GM18511 (cell line): ENCODE data around the gene GYPC.
"Not testable (repeated sequence)": the region's sequence is repeated elsewhere in the genome, so short reads cannot be mapped to it uniquely, and the experiment has no call there.

Experiments used
- ATAC-seq: cut with Tn5 transposase; IDR thresholded peaks from one replicate; pipeline ENCODE4 v1.9.1; 2021; ENCODE audit warnings: mild to moderate bottlenecking, moderate library complexity; ENCODE audit not compliant: unreplicated experiment

The GYPC gene

DNA sequence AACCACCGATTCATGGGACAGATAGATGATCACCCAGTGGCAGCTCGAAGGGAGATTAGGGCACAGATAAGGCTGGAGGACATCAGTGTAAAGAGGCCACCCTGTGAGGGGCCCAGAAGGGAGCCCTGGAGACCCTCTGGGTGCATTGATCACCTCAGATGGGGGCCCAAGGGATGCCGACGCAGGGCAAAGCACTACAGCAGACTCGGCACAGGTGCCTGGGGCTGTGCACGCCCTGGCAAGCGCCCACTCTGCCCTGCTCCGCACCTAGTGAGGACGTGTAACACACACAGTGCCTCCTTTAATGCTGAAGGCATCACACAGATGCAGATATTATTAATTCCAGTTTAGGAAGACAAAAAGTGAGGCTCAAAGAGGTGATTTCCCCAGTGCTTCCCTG lies 9.5 kb downstream of the GYPC start:
- no peak for ATAC-seq

DNA sequence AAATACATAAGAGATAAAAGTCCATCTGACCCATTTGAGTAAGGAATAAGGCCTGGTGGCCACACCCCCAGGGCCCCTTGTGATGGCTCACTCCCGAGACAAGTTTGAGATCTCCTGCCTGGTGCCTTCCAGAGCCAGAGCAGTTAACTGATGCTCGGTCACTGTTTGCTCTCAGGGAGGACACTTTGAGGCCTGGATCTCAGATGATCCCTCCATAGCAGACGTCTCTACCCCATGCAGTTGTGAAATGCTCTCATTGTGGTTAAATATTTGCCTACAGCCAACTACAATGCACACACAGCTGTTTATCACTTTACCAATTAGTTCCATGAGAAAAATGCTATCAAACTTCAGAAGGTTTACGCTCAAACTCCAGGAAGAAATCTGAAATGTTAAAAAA lies 12.3 kb downstream of the GYPC start:
- no peak for ATAC-seq

DNA sequence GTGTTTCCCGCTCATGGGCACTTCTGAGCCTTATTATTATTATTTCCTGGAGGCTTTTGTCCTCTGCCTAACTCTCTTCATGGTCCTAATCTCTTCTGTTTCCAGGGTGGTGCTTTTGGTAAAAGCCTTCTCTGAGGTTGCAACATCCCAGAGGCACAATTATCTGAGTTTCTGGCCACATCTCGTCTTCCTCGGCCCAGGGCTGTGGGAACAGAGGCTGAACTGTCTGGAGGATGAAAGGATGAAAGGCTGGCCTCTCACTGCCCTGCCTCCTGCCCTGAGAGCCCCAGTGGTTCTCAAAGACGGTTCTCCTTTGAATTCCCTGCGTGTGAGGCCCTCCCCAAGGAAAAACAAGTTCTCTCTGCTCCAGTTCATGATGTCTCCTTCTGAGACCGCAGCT lies 13.8 kb downstream of the GYPC start:
- no peak for ATAC-seq

DNA sequence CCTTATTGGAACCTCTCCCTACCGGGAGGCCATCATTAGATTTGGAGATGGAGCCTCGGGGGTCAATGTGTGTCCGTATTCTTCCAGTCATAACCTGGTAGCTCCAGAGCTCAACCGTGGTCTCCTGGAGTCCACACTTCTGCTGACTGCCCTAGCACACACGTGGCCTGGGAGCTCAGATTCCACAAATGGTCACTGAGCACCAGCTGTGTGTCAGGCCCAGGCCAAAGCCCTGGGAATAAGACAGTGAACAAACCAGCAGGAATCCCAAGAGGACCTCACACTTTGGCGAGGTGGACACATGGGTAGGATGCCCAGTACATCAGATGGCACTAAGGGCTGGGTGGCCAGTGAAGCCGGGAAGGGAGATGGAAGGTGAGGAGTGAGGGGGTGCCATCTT lies 15.5 kb downstream of the GYPC start:
- no peak for ATAC-seq

DNA sequence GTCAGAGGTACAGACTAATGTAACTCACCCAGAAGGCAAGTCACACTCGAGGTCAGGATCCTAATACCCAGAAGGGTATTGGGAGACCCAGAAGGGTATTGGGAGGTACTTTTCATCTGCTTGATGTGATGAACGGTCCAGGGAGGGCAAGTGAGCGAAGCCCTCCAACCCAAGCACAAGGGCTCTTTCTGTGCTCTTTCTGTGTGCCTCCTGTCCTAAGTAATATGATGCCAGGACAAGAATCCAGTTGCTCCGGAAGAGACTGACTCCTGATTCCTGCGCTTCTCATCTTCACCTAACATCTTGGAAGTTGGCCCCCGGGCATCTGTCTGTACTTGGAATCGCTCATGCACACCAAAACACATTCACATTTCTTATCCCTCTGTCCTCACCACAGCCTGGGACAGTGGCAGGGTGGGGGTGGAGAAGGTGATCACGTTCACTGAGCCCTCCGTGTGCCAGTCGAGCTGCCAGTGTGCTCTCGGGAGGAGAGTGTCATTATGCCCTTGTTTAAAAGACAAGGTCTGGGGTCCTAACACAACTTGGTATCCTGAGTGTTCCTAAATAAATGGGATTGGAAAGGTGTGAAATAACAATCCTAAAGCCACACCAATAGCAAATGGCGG lies 17.1 kb downstream of the GYPC start:
- ATAC-seq, result no peak

DNA sequence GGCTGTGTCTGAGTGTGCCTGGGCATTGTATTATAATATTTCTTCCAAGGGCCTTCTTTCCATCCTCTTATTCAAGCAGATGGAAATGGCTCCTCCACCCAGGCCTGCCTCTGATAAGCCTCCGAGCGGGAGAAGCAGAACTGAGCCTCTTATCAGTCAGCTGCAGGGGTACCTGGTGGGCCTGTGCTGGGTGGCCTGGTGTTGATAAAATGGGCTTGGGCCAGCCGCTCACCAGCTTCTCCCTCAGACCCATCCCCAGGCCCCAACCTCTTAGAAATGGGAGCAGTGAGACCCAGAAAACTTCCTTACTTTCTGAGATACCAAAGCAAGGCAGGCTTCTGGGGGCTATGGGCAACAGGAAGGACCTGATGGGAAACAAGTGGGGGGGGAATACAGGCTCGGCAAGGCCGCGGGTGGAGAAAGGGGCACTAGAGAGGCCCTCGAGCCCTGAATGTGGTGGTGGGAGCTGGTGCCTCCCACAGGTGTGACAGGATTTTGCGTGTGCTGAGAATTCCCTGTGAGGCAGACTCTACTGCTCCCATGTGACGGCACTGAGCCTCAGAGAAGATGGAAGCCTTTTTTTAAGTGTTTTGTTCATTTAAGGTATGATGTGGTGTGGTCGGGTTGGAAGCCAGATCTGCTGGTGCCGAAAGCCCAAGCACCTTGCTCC lies 18.3 kb downstream of the GYPC start:
- ATAC-seq, result no peak

DNA sequence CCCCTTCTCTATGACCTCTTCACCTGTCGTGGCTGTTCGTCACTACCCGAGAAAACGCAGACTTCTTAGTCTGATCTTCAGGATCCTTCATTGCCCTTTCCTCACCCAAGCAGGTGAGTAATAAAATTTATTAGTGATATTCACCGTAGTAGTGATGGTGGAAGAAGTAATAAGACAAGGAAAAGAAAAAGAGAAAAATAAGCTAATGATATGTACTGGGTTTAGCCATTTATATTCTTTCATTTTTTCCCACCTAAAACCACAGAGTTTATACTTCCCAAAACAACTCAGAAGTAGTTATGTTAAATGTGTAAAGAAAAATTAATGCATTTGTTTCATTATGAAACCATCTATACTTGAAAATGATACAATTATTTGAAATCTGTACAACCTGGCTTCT lies 19.7 kb downstream of the GYPC start:
- ATAC-seq, result no peak

DNA sequence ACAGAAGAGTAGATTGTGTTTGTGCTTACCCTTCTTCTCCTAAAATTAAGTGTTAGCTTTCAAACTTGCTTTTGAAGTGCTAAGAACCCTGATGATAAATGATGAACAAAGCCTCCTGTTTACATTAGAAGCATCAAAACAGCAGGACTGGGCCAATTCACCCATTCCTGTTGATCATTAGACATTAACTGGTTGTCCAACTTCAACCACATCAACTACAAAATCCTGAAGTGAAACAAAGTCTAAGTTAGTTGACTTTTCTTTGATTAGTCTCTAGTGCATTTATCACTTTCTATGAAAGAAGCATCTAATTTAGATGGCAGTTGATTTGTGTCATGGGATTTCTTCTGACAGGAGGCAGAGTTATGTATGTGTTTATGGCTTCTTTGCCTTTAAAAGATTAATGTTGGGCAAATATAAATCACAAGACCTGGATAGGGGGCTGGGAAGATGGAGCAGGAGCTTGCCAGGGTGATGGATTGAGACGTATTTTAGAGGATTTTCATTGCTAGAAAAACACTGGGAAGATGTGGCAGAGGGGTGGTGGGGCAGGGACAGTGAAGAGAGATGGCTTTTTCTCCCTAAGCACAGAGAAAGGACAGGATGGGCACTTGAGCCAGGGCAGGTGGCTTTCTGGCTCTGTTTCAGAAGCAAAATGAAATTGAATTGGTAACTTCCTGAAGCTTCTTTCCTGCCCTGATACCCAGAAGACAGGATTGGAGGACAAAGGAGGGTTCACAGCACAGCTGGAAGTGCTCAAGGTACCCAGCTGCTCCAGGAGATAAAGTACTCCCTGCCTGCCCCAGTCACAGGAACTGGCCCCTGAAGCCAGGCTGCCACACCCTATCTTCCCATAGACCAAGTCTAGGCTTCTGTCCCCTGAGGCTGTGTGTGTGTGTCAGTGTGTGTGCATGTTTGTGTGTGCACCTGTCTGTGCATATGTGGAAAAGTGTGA lies 20.5 kb downstream of the GYPC start:
- ATAC-seq, result no peak

DNA sequence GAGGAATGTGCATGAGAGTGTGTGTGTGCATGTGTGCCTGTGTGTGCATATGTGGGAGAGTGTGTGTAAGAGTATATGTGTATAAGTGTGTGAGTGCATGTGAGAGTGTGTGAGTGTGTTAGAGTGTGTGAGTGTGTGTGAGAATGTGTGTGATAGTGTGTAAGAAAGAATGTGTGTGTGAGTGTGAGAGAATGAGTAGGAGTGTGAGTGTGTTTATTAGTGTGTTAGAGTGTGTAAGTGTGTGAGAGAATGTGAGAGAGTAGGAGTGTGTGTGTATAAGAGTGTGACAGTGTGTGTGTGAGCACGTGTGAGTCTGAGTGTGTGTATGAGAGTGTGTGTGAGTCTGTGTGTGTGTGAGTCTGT lies 21.2 kb downstream of the GYPC start:
- ATAC-seq, result no peak

DNA sequence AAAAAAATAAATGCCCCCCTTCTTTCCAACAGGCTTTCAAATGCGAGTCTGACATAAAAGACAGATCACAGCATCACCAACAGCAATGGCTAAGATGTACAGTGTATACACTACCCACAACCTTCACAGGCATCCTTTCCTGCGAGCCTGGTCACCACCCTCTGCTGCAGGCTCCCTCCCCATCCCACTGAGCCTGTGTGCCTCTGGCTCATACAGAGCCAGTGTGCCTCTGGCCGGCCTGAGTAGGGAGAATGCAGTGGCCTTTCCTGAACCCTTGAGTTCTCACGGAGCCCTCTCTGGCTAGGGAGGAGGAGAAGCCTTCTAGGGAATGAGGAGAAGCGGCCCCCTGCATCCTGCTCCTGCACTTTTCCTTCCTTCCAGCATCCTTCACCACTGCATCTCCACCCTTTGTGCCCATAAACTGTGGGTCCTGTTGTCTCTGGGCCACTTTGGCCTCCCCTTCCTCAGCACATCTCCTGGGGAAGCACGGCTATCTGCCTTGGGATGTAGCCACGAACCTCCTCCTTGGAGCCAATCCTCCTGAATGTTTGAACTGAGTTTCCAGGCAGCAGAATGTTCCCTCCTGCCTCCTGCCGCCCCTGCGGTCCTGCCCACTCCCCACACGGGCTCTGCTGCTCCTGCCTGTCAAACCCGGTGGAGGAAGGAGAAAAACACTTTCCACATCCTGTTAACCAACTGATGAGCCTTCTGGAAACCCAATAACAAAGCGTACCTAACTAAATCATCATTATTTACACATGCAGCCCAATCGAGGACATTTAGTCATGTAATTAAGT lies 22.5 kb downstream of the GYPC start:
- ATAC-seq, result no peak

DNA sequence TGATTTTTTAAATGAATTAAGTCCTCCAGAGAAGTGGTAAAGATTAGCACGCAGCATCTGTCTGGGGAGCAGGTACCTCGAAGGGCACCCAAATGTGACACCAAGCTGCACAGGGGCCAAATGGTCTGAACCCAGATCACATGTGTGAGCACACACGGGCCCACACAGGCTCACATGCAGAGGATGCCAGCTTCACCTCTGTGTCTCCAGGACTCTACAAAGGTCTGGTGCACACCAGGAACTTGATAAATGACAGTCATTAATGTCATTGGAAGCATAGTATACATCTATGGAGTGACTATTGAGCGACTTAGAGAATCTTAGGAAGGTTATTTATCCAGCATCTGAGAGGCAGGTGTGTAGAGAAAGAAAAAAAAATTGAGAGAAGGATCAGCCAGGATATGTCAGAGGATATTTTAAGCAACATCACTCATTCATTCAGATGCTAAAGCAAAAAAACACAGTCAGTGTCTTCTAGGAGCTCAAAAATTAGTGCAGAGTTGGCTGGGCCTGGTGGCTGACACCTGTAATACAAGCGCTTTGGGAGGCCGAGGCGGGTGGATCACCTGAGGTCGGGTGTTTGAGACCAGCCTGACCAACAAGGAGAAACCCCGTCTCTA lies 23.2 kb downstream of the GYPC start:
- ATAC-seq, result no peak

DNA sequence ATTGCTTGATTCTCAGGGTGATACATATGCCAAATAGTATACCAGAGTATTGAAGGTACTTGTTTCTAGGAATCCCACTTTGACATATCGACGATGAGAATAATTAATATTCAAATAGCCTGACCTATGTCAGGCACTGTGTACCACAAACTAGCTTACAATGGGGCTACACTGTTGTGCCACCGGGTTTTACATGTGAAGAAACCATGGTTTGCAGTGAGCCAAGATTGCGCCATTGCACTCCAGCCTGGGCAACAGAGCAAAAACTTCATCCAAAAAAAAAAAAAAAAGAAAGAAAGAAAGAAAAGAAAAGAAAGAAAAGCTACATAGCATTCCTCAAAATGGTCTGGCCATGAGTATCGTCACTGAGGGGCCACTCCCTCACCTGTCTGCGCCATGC lies 25.5 kb downstream of the GYPC start:
- no peak for ATAC-seq

DNA sequence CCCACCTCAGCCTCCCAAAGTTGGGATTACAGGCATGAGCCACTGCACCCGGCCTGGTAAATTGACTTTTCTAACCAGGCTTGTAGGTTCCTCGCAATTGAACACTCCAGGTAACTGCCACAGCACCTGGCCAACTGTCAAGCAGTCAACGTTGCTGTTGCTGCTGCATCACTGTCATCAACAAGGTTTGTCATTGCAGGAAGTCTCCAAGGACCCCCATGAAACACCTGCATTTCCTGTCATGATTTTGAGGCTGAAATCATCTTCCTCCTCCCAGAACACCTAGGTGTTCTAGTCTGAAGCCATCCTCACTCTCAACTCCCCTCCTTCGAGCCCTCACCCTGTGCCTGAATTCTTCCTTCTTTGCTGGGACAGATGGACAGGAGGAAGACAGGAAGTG lies 29.7 kb downstream of the GYPC start:
- no peak for ATAC-seq

DNA sequence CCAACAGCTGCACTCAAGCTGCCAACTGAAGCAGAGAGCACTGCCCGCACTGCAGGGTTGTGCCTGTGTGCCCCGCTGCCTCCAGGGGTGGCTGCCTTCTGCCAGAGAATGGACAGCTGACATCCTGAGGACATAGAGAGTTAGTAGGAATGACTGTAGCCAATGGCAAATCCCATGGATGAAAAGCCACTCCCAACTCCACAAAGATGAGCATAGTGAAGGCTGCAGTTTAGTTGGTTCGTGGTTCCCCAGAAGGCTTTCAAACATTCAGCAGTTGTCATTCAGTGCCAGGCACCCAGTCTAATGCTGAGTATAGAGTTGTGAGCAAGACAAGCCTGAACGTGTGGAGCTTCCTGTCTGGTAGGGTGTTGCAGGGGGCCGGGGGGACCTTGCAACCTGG lies 30.3 kb downstream of the GYPC start:
- no peak for ATAC-seq

DNA sequence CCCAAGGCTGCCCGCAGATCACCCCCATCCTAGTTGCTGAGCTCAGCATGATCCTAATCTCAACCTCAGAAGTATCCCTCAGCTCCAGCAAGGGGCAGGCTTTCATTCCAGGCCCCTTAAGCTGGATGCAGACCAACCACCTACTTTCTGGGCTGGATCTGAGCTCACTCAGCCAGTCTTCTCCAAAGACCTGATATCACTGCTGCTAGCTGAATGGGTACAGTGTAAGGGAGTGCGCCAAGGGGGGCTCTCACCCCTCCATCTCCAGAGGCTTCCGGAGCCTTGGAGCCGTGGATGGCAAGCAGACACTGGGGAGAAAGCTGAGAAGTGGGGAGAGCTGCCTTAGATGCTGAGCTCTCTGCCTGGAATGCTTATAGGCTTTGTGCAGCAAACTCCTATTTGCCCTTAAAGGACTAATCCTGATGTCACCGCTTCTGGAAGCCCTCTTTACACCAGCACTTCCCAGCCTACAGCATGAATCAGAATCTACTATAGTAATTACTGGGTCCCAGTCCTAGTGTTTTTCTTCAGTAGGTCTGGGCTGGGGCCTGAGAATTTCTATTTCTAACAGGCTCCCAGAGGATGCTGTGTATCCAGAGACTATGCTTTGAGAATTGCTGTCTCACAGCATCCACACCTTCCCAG lies 31.0 kb downstream of the GYPC start:
- ATAC-seq, result no peak

DNA sequence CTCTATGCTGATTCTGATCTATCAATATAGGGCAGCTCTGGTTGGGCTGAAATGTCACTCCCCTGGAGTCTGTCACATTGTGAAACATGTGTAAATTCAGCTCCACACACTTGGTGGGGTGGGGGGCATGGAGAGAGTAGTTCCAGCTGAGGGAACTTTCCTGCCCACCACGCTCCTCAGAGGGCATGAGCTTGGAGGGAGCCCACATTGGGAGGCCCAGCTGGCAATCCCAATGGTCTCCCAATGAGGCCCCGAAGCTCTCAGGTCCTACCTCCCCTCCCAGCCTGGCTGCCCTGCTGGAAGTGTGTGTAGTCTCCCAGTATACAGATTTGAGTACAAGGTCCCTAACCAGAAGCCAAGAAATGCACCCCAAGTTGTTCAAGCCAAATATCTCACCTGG lies 31.5 kb downstream of the GYPC start:
- no peak for ATAC-seq

DNA sequence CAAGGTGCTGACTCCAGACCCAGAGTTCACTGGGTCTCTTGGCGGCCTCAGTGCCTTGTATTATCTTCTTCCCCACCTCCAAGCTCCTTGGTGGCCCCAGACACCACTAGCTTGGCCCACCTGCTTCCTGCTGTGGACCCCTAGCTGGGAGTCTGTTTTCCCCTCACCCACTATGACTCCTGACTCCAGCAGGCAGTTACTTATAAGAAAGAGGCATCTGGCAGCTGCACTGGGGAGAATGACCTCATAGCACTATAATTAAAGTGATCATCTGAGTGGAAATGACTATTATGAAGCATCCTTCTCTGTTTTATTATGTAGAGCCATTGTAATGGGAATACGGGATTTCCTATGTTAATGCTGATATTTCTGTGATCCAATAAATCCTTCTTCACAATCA lies 32.6 kb downstream of the GYPC start:
- ATAC-seq, result not testable (repeated sequence)

DNA sequence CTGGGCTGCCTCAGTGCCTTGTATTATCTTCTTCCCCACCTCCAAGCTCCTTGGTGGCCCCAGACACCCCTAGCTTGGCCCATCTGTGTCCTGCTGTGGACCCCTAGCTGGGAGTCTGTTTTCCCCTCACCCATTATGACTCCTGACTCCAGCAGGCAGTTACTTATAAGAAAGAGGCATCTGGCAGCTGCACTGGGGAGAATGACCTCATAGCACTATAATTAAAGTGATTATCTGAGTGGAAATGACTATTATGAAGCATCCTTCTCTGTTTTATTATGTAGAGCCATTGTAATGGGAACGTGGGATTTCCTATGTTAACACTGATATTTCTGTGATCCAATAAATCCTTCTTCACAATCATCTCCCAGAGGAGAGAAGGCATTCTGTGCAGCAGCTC lies 36.3 kb downstream of the GYPC start:
- not testable (repeated sequence) for ATAC-seq

DNA sequence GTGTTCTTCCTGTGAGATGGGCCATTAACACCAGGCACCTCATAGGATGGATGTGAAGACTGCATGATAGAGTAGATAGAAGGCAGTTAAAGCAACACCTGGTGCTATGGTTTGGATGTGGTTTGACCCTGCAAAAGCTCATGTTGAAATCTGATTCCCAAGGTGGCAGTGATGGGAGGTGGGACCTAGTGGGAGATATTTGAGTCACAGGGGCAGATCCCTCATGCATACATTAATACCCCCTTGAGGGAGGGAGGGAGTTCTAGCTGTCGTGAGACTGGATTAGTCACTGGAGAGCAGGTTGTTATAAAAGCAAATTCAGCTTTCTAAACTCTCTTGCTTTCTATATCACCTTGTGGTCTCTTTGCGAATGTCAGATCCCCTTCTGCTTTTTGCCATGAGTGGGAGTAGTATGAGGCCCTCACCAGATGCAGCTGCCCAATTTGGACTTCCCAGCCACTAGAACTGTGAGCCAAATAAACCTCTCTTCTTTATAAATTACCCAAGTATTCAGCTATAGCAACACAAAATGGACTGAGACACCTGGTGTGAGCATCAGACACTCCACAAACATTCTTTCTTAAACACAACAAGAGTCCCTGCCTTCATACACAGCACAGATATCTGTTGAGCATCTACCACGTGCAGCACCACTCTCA lies 37.1 kb downstream of the GYPC start:
- not testable (repeated sequence) for ATAC-seq
